ENCODE results near the gene PPP2CA.
A peak's percentile ranks its signal among the peaks of the same experiment; 100 is the strongest.
"Not testable (repeated sequence)": the region's sequence is repeated elsewhere in the genome, so short reads cannot be mapped to it uniquely, and the experiment has no call there.

PPP2CA gene

GRCh38 chr5:134225780-134226440 is at the start of gene PPP2CA:
Gene PPP2CA (minus strand): TSS chr5:134226073. CDS start chr5:134225861, 212 bp downstream.
- peak; percentile 88 for DNase-seq

- DNase-seq: no peak
These were observed 47.9 kb upstream of the PPP2CA start for GRCh38 chr5:134273642-134274395.

DNA sequence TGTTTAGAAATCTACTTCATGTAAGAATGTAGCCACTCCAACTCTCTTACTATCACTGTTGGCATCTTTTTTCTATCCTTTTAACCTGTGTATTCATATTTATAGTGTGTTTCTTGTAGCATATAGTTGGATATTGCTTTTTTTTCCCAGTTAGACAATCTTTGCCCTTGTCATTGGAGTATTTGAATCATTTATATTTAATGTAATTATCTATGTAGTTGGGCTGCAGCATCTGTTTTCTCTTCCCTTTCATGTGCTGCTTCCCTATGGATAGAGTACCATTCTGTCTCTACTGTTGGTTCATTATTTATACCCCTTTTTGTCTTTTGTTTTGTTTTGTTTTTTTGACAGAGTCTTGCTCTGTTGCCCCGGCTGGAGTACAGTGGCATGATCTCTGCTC is 45.2 kb upstream of the PPP2CA start:
- no peak for DNase-seq

DNA sequence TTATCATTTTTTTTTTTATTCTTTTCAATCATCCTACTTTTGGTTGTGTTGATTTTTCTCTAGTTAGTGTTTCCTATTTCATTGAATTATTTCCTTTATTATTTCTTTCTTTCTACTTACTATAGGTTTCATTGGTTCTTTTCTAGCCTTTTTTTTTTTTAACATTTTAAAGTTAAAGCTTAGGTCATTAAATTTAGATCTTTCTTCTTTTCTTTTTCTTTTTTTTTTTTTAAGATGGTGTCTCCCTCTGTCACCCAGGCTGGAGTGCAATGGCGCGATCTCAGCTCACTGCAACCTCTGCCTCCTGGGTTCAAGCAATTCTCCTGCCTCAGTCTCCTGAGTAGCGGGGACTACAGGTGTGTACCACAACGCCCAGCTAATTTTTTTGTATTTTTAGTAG is 43.0 kb upstream of the PPP2CA start:
- DNase-seq: no peak

DNA sequence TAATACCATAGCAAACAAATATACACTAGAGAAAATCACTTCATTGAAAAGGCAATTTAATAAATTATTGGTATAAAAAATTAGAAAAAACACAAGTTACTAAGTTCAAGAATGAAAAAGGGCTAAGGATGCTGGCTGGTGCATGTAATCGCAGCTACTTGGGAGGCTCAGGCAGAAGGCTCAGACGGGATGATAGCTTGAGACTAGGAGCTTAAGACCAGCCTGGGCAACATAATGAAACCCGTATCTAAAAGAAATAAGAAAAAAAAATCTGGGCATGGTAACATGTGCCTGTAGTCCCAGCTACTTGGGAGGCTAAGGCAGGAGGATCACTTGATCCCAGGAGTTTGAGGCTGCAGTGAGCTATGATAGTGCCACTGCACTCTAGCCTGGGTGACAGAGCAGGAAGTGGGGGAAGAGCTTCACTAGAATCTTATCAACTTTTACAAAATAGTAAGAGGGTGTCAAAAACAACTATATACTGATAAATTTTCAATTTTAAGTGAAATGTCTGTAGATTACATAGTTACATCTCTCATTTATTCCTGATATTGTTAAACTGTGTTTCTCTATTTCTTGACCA is 42.2 kb upstream of the PPP2CA start:
- DNase-seq: no peak

GRCh38 chr5:134267366-134268018 is 41.6 kb upstream of the PPP2CA start:
- no peak for DNase-seq

GRCh38 chr5:134263801-134264200 is 37.9 kb upstream of the PPP2CA start:
- DNase-seq: no peak

DNA sequence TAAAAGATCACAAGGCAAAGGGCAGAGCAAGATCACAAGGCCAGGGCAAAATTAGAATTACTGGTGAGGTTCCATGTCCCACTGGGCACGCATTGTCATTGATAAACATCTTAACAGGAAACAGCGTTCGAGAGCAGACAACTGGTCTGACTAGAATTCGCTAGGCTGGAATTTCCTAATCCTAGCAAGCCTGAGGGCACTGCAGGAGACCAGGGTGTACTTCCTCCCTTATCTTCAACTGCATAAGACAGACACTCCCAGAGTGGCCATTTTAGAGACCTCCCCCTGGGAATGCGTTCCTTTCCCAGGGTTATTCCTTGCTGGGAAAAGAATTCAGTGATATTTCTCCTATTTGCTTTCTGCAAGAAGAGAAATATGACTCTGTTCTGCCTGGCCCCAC is 36.8 kb upstream of the PPP2CA start:
- not testable (repeated sequence) for DNase-seq

DNA sequence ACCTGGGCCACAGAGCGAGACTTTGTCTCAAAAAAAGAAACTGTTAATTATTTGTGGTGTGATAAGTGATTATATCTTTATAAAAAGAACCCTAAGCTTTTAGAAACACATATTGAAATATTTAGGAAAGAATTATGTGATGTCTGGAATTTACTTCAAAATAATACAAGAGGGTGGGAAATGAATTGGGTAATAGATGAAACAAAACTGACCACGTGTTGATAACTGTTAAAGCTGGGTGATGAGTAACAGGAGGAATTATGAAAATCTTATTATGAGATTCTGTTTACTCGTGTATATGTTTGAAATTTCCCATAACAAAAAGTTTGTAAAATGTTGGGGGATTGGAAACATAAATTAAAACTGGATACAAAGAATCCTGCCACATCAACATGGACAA is 33.0 kb upstream of the PPP2CA start:
- DNase-seq: no peak

GRCh38 chr5:134257176-134257575 is 31.3 kb upstream of the PPP2CA start:
- DNase-seq: no peak

- DNase-seq: no peak
These were observed 29.7 kb upstream of the PPP2CA start for GRCh38 chr5:134255418-134256150.

DNA sequence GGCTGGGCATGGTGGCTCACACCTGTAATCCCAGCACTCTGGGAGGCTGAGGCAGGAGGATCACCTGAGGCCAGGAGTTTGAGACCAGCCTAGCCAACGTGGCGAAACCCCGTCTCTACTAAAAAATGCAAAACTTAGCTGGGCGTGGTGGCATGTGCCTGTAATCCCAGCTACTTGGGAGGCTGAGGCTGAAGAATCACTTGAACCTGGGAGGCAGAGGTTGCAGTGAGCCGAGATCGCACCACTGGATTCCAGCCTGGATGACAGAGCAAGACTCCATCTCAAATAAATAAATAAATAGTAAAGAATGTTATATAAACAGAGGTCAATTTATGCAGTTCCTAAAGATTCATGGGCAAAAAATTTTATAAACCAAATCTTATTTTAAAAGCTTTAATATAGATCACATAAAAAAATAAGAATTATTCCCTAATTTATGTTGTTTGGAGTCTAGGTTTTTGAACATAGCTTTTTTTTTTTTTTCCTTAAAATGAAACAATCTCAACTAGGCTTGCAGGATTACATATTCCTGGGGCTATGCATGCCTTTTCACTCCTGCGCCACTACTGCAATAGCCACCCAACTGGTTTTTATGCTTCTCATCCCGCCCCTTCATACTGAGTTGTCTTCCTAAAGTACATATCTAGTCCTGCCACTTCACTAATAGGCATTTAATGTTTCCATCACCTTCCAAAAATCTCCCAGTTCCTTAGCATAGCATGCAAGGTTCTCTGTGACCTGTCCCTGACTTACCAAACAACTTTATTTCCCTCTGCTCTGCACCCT is 27.7 kb upstream of the PPP2CA start:
- not testable (repeated sequence) for DNase-seq

- no peak for DNase-seq
These were observed 26.8 kb upstream of the PPP2CA start for GRCh38 chr5:134252671-134253070.

DNA sequence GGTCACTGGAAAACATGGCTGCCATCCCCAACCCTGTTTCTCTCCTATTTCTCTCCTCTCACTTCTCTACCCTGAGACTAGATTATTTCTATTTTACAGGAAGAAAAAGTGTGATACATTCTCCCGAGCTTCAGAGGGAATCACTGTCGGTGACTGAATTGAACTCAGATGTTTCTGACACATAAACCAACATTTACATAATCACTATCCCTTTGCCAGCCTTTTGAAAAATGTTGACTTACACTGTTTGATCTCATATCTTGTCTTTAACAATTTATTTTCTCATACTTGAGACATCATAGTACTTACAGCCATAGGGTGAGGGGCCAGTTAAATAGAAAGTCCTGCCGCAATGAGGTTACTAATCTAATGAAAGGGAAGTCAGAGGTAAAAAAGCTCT is 25.1 kb upstream of the PPP2CA start:
- DNase-seq: no peak

DNA sequence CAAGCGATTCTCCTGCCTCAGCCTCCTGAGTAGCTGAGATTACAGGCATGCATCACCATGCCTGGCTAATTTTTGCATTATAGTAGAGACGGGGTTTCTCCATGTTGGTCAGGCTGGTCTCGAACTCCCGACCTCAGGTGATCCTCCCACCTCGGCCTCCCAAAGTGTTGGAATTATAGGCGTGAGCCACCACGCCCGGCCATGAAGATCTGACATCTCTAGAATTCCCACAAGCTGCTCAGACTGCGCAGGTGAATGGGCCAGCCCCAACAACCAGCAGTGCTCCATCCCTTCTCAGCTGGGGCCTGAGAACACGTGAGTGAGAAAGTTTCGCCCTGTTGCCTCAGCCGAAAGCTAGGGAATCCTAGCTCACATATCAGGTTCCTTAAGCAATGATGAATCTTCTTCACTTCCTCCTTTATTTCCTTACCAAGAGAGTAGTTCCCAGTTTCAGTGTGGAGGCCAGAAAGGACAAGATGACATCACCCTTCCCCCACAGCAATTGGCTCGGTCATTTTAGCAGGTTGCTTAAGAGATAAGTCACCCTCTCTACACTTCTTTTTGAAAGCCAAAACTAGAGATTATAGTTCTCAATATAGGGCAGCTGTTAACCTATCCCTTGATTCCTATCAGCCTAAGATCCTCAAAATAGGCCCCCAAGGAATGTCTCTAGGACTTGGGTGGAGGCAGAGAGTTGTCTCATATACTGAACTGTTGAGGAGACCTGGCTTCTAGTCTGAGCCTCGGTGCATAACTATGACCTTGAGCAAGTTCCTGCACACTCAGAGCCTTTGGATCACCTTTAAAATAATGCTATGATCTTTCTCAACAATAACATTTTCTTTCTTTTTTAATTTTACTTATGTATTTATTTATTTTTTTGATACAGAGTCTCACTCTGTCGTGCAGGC is 23.9 kb upstream of the PPP2CA start:
- no peak for DNase-seq

GRCh38 chr5:134248256-134248655 is 22.4 kb upstream of the PPP2CA start:
- no peak for DNase-seq

GRCh38 chr5:134247428-134248224 is 21.8 kb upstream of the PPP2CA start:
- no peak for DNase-seq

GRCh38 chr5:134246771-134247427 is 21.0 kb upstream of the PPP2CA start:
- DNase-seq: no peak

GRCh38 chr5:134245692-134246091 is 19.8 kb upstream of the PPP2CA start:
- no peak for DNase-seq

Measured in cortex of kidney (tissue), 1 donor.